ENCODE measurements around the gene THSD1.

DNA sequence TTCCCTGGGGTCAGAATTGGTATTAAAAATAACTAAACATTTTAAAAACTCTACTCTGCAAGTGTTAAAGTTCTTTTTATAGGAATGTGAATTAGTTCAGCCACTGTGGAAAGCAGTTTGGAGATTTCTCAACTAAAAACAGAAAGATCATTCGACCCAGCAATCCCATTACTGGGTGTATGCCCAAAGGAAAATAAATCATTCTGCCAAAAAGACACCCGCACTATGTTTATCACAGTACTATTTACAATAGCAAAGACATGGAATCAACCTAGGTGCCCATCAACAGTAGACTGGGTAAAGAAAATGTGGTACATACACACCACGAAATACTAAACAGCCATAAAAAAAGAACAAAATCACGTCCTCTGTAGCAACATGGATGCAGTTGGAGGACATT lies 657 bp upstream of the THSD1 start:
- TF ChIP-seq, protein P1, sequence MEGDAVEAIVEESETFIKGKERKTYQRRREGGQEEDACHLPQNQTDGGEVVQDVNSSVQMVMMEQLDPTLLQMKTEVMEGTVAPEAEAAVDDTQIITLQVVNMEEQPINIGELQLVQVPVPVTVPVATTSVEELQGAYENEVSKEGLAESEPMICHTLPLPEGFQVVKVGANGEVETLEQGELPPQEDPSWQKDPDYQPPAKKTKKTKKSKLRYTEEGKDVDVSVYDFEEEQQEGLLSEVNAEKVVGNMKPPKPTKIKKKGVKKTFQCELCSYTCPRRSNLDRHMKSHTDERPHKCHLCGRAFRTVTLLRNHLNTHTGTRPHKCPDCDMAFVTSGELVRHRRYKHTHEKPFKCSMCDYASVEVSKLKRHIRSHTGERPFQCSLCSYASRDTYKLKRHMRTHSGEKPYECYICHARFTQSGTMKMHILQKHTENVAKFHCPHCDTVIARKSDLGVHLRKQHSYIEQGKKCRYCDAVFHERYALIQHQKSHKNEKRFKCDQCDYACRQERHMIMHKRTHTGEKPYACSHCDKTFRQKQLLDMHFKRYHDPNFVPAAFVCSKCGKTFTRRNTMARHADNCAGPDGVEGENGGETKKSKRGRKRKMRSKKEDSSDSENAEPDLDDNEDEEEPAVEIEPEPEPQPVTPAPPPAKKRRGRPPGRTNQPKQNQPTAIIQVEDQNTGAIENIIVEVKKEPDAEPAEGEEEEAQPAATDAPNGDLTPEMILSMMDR (conservative IDR thresholded peaks at IDR 0.05; ENCODE audit: low read length): no peak
- no peak for TF ChIP-seq EZH2phosphoT487 (IDR thresholded peaks at IDR 0.05; ENCODE audit: borderline replicate concordance, low read depth, low read length)
